ENCODE results near the gene ROCK1.
A peak's percentile ranks its signal among the peaks of the same experiment; 100 is the strongest.

The ROCK1 gene

GRCh38 chr18:21105936-21106335 is 5.7 kb downstream of the ROCK1 start:
- H3K4me3 ChIP-seq (ENCODE audit: control insufficient read depth, low read depth, low read length), result no peak overlapping the region
- no peak for TF ChIP-seq CTCF (conservative IDR thresholded peaks at IDR 0.05; ENCODE audit: control insufficient read depth, insufficient read depth, low read depth, low read length)
- no peak for DNase-seq (ENCODE audit: low read depth)

GRCh38 chr18:21101172-21101571 is 10.4 kb downstream of the ROCK1 start:
- no peak for TF ChIP-seq CTCF (conservative IDR thresholded peaks at IDR 0.05; ENCODE audit: control insufficient read depth, insufficient read depth, low read depth, low read length)
- no peak overlapping the region for H3K4me3 ChIP-seq (ENCODE audit: control insufficient read depth, low read depth, low read length)
- DNase-seq (ENCODE audit: low read depth), result no peak

- DNase-seq (ENCODE audit: low read depth), result no peak
- no peak for TF ChIP-seq CTCF (conservative IDR thresholded peaks at IDR 0.05; ENCODE audit: control insufficient read depth, insufficient read depth, low read depth, low read length)
These were observed 10.9 kb downstream of the ROCK1 start for GRCh38 chr18:21100678-21101077.

GRCh38 chr18:21100146-21100545 is 11.5 kb downstream of the ROCK1 start:
- TF ChIP-seq CTCF (conservative IDR thresholded peaks at IDR 0.05; ENCODE audit: control insufficient read depth, insufficient read depth, low read depth, low read length), result no peak
- peak; percentile 51 for DNase-seq (ENCODE audit: low read depth)
- no peak overlapping the region for H3K4me3 ChIP-seq (ENCODE audit: control insufficient read depth, low read depth, low read length)

More at GRCh38 chr18:21100678-21101077, 10.9 kb downstream of the ROCK1 start:
- H3K4me3 ChIP-seq (ENCODE audit: control insufficient read depth, low read depth, low read length), result no peak overlapping the region

- DNase-seq (ENCODE audit: low read depth), result no peak
- no peak for TF ChIP-seq CTCF (conservative IDR thresholded peaks at IDR 0.05; ENCODE audit: control insufficient read depth, insufficient read depth, low read depth, low read length)
- H3K4me3 ChIP-seq (ENCODE audit: control insufficient read depth, low read depth, low read length), result no peak overlapping the region
These were observed 12.2 kb downstream of the ROCK1 start for GRCh38 chr18:21099442-21099841.

GRCh38 chr18:21096760-21097159 is 14.9 kb downstream of the ROCK1 start:
- TF ChIP-seq CTCF (conservative IDR thresholded peaks at IDR 0.05; ENCODE audit: control insufficient read depth, insufficient read depth, low read depth, low read length), result no peak
- no peak for DNase-seq (ENCODE audit: low read depth)

GRCh38 chr18:21093133-21093532 is 18.5 kb downstream of the ROCK1 start:
- DNase-seq (ENCODE audit: low read depth), result no peak
- no peak overlapping the region for H3K4me3 ChIP-seq (ENCODE audit: control insufficient read depth, low read depth, low read length)
- TF ChIP-seq CTCF (conservative IDR thresholded peaks at IDR 0.05; ENCODE audit: control insufficient read depth, insufficient read depth, low read depth, low read length), result no peak

More at GRCh38 chr18:21096760-21097159, 14.9 kb downstream of the ROCK1 start:
- H3K4me3 ChIP-seq (ENCODE audit: control insufficient read depth, low read depth, low read length), result no peak overlapping the region
